Measurements from ENCODE around the gene DHRS7C. TPM values are rescaled to one million over a fixed set of nuclear protein-coding genes. Genes with fewer than 3 reads are reported as not detected.

Gene DHRS7C
- total and polyA plus RNA-seq, 2 donors (not counting 3 experiments of a cell fraction or from before 2014, with no cell fraction given), result not detected

DNA sequence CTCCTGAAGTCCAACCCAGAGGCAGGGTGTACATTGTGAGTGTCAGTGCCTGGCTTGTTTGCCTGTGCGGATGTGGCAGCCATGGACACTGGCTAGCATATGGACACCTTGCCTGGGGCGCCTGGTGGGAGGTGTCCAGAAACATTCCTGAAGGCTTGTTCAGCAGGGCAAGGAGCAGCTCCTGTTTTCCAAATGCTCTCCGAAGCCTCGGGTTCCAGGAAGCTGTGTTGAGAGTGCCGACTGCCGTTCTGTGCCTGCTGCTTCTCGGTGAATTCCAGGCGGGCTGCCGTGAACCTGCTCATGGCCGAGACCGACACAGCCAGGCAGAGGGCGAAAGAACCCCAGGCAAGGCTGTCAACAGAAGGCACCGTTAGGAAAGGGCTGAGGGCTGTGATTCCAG is 10.9 kb upstream of the DHRS7C start:
- no peak overlapping the region for H2AFZ ChIP-seq (ENCODE audit: low read depth, low read length)
- BruUV-seq (replicated peaks), result no TSS peak
- no peak overlapping the region for H3K9ac ChIP-seq (replicated peaks; ENCODE audit: extremely low read depth, insufficient read depth, low read length)
- no peaks in the 10 kb centered on the region for H3K4me1 ChIP-seq (ENCODE audit: control insufficient read depth, extremely low read depth, insufficient read depth, low read length)
- DNase-seq (ENCODE audit: low read depth, low spot score), result no peak
- no peaks in the 10 kb centered on the region for H3K79me2 ChIP-seq (ENCODE audit: control insufficient read depth, insufficient read depth, low read length)
- no peak overlapping the region for H3K27ac ChIP-seq (ENCODE audit: insufficient read depth, low read depth, low read length)
- ChIA-PET CTCF (no interaction called here), POLR2A (no interaction called here)
- TF ChIP-seq JUN (IDR thresholded peaks at IDR 0.05; ENCODE audit: borderline replicate concordance, insufficient read depth, insufficient read length, low read depth) (no peak), POLR2A (IDR thresholded peaks at IDR 0.05; ENCODE audit: low read depth, low read length) (no peak), FOS (IDR thresholded peaks at IDR 0.05; ENCODE audit: borderline replicate concordance, insufficient read depth, low read length) (no peak), MYC (IDR thresholded peaks at IDR 0.05; ENCODE audit: low read depth, low read length) (no peak), EZH2 (IDR thresholded peaks at IDR 0.05; ENCODE audit: borderline replicate concordance, low read depth, low read length, severe bottlenecking) (no peak), POLR2AphosphoS5 (IDR thresholded peaks at IDR 0.05; ENCODE audit: insufficient read depth, low read depth, low read length) (no peak)
- TF ChIP-seq, protein P1, sequence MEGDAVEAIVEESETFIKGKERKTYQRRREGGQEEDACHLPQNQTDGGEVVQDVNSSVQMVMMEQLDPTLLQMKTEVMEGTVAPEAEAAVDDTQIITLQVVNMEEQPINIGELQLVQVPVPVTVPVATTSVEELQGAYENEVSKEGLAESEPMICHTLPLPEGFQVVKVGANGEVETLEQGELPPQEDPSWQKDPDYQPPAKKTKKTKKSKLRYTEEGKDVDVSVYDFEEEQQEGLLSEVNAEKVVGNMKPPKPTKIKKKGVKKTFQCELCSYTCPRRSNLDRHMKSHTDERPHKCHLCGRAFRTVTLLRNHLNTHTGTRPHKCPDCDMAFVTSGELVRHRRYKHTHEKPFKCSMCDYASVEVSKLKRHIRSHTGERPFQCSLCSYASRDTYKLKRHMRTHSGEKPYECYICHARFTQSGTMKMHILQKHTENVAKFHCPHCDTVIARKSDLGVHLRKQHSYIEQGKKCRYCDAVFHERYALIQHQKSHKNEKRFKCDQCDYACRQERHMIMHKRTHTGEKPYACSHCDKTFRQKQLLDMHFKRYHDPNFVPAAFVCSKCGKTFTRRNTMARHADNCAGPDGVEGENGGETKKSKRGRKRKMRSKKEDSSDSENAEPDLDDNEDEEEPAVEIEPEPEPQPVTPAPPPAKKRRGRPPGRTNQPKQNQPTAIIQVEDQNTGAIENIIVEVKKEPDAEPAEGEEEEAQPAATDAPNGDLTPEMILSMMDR (IDR thresholded peaks at IDR 0.05; ENCODE audit: extremely low read depth in 1 of 2, insufficient read depth in 1 of 2, low read depth in 1 of 2, low read length in 2 of 2), result no peak
- TF ChIP-seq, protein P2, sequence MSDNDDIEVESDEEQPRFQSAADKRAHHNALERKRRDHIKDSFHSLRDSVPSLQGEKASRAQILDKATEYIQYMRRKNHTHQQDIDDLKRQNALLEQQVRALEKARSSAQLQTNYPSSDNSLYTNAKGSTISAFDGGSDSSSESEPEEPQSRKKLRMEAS (IDR thresholded peaks at IDR 0.05; ENCODE audit: insufficient read depth, insufficient read length), result no peak
- no peak overlapping the region for H3K4me2 ChIP-seq (ENCODE audit: insufficient read depth, low read length)
- H3K9me1 ChIP-seq (replicated peaks; ENCODE audit: control insufficient read depth, extremely low read depth, insufficient read depth, low read length), result no peaks in the 10 kb centered on the region
- H3K36me3 ChIP-seq (ENCODE audit: control insufficient read depth in 2 of 2, extremely low read depth in 1 of 2, insufficient read depth in 2 of 2, low read length in 2 of 2), result no peaks in the 10 kb centered on the region
- peaks cover 7% of the 10 kb centered on the region for H3K9me3 ChIP-seq (replicated peaks; ENCODE audit: control insufficient read depth, insufficient read depth, low read length)
- dilution Hi-C loops (cut with MboI; ENCODE audit: extremely low pct_ligation_motif_present, low sequenced_read_pairs) (no loop called here), intact Hi-C loops (cut with micrococcal nuclease) (no loop called here)
- H3K4me3 ChIP-seq (replicated peaks in 1 of 3; ENCODE audit: insufficient read depth in 1 of 3, low read depth in 1 of 3, low read length in 3 of 3), result no peak overlapping the region
- no peaks in the 10 kb centered on the region for H4K20me1 ChIP-seq (replicated peaks; ENCODE audit: control insufficient read depth, extremely low read depth, insufficient read depth, low read length)
- H3K27me3 ChIP-seq (ENCODE audit: control insufficient read depth in 2 of 2, insufficient read depth in 2 of 2, low read length in 2 of 2), result no peaks in the 10 kb centered on the region
- no peak for FAIRE-seq

Data from endothelial cell of umbilical vein (primary cell).